Iris pigment epithelial cell (primary cell): ENCODE measurements around the gene KIAA0586.
"Not testable (repeated sequence)": the region's sequence is repeated elsewhere in the genome, so short reads cannot be mapped to it uniquely, and the experiment has no call there.

Experiments used
- DNase-seq: peaks from one replicate; pipeline ENCODE4 v3.0.0-alpha.2; 2011; ENCODE audit warnings: low read depth

The KIAA0586 gene

DNA sequence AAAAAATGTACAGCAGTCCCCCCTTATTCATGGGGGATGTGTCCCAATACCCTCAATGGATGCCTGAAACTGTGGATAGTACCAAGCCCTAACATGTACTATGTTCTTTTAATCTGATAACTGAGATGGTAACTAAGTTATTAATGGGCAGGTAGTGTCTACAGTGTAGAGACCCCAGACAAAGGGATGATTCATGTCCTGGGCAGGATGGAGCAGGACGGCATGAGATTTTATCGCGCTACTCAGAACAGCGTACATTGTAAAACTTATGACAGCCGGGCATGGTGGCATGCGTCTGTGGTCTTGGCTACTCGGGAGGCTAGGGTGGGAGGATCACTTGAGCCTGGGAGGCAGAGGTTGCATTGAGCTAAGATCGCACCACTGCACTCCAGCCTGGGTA lies 37.1 kb downstream of the KIAA0586 start:
- DNase-seq, result no peak

DNA sequence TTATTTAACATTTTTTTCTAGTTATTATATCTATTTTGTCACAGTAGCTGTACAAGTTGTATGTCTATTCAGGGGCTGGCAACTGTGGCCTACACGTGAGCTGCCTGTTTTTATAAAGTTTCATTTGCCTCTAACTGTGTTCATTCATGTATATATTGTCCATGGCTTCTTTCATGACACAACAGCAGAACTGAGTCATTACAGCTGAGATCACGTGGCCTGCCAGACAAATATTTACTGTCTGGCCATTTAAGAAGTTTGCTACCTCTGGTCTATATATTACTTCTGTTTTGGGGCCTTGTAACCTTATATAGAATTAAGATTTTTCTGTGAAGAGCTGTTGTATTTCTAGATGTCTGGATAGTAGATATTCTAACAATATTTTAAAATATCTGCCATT lies 37.9 kb downstream of the KIAA0586 start:
- DNase-seq, result peak; percentile 76

DNA sequence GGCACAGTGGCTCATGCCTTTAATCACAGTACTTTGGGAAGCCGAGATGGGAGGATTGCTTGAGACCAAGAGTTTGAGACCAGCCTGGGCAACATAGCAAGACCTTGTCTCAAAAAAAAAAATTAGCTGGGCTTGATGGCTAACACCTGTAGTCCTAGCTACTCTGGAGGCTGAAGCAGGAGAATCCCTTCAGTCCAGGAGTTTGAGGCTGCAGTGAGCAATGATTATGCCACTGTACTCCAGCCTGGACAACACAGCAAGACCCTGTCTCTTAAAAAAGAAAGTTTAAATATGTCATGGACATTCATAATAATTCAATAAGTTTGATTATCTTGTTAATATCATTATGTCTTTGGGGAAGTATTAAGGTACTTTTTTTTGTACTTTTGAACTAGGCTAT lies 38.9 kb downstream of the KIAA0586 start:
- DNase-seq, result no peak

DNA sequence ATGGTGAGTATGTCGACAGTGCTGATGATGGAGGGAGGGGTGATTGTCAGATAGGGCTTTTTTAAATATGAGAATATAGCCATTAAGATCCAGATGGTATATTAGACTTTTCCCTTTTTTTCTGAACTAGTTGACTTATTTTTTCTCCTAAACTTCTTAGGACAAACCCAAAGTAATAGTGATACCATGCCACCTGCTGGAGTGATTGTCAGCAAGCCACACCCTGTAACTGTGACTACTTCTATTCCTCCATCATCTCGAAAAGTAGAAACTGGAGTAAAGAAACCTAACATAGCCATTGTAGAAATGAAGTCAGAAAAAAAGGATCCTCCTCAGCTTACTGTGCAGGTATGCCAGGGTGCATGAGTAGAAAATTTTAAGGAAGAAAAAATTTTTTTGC lies 40.1 kb downstream of the KIAA0586 start:
- no peak for DNase-seq

DNA sequence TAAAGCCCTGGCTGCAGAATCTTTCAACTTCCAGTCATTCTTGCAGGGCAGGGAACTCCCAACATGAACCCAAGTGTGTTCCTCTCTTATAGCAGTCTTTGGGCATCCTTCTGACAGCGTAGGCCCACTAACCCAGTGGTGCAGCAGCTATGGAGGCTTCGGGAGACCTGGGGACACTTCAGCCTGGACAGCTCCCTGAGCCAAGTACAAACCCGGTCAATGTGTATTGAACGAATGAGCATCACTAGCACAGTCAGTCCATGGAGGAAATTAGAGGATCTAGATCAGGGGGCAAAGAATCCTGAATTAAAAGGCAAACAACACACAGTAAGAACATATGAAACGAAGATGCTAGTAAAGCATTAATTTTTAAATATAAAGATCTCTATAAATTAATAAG lies 41.8 kb downstream of the KIAA0586 start:
- DNase-seq, result no peak

DNA sequence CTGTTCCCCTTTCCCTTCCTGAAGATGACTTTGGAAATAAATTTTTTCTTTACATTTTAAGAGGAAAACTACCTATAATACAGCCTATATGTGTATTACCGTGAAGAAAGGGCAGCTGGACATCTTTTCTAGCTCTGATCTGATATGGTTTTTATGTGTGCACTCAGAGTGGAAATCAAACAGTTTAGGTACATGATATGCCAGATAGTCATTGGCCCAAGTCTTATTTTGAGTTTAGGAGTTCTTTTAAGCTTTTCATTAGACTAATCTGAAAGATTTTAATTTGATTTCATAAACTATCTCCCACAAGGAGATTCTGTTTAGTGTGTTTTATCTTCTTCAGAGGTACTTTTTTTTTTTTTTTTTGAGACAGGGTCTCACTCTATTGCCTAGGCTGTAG lies 48.8 kb downstream of the KIAA0586 start:
- DNase-seq, result no peak

DNA sequence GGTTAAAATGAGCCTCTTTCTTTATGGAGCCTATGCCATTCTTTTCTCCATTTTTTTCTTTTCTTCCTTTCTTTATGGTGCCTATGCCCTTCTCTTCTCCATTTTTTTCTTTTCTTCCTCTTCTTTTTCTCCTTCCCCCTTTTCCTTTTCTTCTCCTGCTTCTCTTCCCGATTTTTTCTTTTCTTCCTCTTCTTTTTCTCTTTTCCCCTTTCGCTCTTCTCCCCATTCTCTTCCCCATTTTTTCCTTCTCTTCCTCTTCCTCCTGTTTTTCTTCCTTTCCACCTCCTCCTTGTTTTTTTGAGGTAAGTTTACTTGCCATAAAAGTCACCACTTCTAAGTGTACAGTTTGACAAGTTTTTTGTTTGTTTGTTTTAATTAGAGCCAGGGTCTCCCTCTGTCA lies 50.1 kb downstream of the KIAA0586 start:
- DNase-seq, result no peak

DNA sequence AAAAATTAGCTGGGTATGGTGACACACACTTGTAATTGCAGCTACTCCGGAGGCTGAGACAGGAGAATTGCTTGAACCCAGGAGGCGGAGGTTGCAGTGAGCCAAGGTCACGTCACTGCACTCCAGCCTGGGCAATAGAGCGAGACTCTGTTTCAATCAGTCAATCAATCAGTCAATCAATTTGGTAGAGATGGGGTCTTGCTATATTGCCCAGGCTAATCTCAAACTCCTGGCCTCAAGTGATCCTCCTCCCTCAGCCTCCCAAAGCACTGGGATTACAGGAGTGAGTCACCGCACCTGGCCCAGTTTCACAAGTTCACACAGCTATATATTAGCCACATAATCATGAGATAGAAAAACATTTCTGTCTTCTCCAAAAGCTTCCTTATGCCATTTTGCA lies 50.8 kb downstream of the KIAA0586 start:
- not testable (repeated sequence) for DNase-seq

DNA sequence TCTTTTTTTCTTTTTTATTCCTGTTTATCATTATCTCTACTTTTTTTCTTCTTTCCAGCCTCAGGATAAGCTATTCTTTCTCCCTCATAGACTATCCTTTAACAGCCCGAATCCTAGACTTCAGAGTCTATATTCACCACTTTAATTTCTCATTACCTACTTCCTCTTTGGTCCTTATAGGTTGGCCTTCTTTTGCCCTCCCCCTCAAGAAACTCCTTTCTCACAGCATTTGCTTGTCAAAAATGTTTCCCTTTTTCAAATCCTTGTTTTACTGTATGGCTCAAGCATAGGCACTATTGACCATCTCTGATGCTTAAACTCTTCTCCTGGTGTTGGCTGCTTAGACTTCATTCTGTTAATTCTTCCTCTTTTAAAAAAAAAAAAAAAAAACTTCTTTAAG lies 52.5 kb downstream of the KIAA0586 start:
- no peak for DNase-seq

DNA sequence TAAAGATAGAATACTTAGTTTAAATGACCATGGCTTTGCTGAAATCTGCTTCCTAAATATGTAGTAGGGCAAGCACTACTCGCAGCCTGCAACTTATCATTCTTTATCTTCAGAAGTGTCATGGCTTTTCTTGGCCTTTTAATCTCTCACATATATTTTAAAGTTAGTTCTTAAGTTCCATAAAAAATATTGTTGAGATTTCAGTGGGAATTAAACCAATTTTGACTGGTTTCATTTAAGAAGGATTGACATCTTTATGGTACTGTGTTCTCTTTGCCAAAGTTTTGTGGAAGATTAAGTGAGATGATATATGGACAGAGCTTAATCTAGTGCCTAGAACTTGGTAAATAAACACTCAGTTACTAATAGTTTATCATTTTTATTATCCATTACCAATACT lies 56.7 kb downstream of the KIAA0586 start:
- no peak for DNase-seq

DNA sequence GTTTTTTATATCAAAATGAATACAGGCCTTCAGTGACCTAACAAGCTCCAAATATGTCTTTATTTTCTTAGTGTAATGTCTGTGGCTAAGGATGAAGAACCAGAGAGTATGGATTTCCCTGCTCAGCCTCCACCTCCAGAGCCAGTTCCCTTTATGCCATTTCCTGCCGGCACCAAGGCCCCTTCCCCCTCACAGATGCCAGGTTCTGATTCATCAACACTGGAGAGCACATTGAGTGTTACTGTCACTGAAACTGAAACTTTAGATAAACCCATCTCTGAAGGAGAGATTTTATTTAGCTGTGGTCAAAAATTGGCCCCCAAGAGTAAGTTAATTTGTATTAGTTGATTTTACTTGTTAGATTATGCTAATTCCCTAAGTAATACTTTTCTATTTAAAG lies 61.0 kb downstream of the KIAA0586 start:
- peak; percentile 65 for DNase-seq

DNA sequence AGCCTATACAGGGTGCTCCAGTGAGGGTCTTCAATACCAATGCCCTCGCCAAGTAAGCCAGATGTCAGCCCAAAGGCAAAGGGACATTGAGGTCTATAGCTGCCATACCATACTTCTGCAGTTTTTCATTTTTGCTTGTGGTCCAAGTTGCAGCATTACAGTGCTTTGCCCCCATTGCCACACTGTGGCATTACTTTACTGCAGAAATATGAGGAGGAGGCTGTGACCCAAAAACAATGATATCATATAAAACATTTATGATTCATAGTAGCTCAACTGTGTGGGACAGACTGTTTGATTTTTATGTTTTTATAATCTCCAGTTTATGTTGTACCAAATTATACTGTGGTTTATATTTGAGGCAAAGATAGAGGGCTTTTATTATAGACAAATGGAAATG lies 64.1 kb downstream of the KIAA0586 start:
- DNase-seq, result peak; percentile 64

DNA sequence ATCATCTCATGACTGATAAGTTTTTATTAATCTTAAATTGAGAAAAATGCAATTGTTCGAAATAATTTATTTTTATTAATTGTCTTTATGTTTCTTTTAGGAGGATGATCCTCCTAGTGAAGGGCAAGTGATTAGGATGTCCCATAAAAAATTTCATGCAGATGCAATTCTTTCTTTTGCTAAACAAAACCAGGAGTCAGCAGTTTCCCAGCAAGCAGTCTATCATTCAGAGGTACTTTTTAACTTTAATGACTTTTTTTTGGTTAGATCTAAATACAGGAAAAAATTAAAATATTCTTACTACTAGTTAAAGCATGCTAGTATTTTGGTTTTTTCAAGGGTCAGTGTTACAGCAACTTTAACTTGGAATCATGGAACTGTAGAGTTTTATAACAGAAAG lies 64.5 kb downstream of the KIAA0586 start:
- DNase-seq, result no peak

DNA sequence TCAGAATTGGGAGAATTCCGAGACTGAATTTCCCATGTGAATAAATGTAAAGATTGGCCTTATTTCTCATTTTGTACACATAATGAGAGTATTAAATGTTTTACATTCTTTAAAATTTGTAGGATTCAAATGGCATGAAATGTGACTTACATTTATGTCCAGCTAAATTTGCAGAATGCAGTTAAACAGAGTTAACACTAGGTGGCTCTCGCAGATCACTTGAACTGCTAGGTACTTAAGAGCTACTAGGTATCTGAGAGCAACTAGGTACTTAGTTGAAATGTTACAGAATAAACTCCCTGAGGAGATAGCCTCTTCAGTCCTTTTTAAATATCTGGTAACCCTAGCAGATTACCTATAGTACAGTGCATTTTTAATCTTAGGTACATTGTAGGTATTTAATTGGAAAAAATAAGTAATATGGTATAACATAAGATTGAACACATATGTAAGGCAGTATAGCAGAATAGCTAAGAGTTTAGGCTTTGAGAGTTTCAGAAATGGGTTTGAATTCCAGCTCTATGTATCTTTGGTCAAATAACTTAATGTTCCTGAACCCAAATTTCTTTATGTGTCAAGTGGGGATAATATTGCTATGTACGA lies 73.8 kb downstream of the KIAA0586 start:
- peak; percentile 87 for DNase-seq

DNA sequence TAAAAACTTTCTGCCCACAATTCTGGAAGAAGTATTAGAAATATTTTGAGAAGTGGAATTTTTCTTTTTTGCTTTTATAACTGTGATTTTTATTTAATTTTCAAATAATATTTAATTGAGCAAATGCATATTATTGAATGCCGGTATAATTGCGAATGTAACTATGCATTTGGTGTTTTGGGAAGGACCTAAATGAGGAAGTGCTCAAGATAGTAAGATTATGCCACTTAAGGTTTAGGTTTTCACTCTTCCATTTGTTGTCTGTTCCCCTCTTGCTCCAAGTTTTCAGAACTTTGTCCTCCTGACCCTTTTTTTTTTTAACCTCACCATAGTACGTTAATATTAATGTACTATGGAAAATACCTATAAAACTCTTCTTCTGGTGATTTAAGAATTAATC lies 85.8 kb downstream of the KIAA0586 start:
- DNase-seq, result no peak

DNA sequence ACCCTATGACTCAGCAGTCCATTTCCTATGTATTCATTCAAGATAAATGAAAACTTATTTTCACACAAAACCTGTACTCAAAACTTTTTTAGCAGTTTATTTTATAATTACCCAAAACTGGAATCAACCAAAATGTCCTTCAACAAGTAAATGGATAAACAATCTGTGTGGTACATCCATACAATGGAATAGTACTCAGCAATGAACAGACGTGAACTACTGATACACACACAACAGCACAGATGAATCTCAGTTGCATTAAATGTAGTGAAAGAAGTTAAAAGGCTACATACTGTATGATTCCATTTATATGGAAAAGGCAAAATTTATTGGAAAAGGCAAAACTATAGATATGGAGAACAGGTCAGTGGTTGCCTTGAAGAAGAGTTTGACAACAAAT lies 90.1 kb downstream of the KIAA0586 start:
- DNase-seq, result no peak

DNA sequence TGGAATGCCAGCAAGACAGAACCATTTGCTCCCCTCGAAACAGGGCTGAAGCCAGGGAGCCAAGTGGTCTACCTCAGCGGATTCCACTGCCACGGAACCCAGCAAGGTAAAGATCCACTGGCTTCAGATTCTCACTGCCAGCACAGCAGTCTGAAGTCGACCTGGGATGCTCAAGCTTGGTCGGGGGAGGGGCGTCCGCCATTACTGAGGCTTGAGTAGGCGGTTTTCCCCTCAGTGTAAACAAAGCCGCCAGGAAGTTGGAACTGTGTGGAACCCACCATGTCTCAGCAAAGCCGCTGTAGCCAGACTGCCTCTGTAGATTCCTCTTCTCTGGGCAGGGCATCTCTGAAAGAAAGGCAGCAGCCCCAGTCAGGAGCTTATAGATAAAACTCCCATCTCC lies 98.2 kb downstream of the KIAA0586 start:
- not testable (repeated sequence) for DNase-seq

DNA sequence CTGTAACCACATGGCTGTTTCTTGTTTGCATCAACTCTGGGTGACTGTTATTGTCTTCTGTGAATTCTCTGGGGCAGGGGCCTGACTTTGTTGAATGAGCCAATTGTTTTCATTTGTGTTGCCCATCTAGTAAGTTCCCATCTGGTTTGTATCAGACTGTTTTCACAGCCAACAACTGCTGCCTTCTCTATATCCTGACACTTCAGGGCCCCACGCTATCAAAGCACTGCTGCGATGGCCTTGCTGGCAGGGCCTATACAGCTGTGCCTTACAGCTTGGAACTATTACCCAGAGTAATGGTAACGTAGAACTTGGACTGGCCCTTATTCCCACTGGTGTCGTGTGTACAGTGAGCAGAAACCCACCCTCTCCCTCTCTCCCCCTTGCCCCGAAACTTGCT lies 105.9 kb downstream of the KIAA0586 start:
- no peak for DNase-seq

DNA sequence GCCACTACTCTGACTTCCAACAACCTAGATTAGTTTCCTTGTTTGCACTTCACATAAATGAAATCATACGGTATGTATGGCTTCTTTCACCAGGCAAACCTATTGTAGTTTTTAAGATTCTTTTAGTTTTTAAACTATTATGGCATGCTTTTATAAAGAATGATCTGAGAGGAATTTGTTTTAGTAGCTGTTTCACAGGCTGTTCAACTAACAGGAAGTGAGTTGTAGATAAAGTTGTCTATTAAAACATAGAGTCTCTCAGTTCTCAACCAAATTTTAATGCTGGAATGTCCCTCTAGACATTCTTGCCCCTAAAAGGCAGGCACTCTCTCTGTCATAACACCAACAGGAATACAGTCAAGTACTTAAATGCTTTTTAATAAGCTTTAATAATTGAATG lies 107.5 kb downstream of the KIAA0586 start:
- peak; percentile 26 for DNase-seq

DNA sequence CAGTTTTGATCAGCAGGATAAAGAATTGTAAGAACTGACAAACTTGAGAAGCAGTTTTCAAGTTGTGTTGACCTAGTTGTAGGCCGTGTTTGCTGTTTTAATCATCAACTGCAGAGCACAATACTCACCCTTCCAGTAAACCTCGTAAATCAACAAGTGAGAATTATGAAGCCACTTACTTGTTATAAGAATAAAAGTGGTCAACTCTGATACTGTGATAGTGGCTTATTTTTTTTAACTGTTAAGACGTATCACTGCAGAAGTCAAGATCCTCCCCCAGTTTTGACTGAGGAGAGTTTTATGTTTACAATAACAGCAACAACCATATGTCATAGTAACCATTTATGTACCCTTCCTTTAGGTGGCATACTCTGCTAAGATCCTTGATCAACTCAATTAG lies 109.5 kb downstream of the KIAA0586 start:
- no peak for DNase-seq

DNA sequence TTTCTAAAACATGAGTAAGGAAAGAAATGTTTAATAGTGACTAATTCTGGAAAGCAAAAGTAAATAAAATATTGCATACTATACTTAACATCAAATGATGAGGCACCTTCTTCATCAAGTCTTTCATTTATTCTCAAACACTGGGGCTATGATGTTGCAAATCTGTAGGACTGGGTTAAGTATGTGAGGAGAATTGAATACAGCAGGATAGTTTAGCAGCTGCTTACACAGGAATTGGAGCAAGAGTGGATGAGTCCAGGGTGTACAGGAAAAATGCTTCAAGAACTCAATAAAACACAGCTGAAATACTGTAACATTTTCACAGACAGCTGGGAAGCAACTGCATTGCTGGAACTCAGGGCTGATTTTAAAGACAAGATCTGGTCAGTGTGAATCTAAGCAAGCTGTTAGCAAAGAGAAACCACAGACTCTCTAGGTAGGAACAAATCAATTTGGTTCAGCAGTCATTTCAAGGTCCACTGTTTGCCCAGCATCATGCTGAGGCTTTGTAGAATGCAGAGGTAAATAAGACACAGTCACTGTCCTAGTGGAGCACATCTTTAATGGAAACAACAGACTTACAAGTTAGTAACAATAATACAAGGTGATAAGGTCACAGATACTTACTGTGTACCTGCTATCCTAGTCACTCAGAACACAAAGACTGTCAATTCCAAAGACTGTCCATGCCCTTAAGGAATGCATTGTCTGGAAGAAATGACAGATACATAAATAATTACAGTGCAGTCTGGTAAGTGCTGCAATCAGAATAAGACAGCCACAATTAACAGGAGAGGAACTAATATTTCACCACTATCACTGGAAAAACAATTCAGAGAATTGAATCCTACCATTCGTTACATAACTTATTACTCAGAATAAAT lies 113.5 kb downstream of the KIAA0586 start:
- DNase-seq, result no peak

DNA sequence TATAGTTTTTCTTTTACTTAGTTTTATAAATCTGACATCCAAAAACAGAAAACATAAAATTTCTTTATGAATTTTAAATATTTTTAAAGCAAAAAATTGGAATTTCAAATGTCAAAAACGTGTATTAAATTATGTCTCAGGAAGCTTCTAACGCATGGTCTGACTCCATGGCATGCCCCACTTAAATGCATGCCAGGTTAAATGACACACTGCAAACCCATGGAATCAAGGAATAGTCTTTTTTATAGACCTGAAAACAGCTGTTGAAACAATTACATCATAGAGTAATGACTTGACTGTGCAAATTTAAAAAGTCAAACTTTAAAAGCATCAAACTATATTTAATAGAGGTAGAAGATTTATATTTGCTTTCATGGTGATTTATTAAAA lies 114.1 kb downstream of the KIAA0586 start:
- DNase-seq, result no peak

DNA sequence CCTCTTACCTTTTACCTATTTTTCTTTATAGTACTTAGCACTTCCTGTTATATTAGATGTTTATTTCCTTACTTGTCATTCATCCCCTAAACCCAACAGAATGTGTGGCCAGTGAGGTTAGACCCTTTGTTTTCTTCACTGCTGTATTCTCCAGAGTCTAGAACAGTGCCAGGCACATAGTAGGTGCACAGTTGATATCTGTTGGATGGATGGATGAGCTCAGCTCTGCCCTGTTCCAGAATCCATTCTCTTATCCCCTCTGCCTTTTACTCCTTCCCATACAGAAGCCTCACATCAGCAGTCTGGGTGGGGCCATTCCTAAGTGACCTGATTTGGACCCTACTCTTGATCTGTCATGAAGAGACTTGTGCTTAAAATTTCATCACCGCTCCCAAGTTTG lies 115.7 kb downstream of the KIAA0586 start:
- no peak for DNase-seq

DNA sequence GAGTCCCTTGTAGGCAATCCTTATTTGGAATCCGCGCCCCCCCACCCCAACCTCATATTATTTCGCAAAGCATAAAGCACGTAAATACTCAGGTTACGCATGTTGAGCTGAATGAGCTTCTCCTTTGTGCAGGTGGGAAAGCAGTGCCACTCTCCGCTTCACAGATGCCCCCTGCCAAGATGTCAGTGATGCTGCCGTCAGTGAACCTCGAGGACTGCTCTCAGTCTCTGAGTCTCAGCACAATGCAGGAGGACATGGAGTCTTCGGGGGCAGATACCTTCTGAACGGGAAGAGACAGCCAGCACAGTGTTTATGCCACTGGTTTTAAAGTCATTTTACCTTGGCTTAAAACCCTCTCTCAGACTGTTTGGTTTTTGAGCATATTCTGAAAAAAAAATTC lies 120.1 kb downstream of the KIAA0586 start:
- DNase-seq, result no peak
